Breast epithelium (tissue), 3 donors: ENCODE results near the gene CCDC9.
"Not testable (repeated sequence)": the region's sequence is repeated elsewhere in the genome, so short reads cannot be mapped to it uniquely, and the experiment has no call there.

ENCODE experiments used
- CTCF ChIP-seq, 3 donors: fragments of 450-650 bp; IDR thresholded peaks; one replicate each; pipeline ENCODE4 v1.5.1; 2016 to 2017; ENCODE audit warnings: antibody characterized with exemption in 3 of 3, mild to moderate bottlenecking in 3 of 3, moderate library complexity in 3 of 3
- POLR2A ChIP-seq: fragments of 450-650 bp; IDR thresholded peaks from one replicate; pipeline ENCODE4 v1.6.1; 2016; ENCODE audit warnings: antibody characterized with exemption, mild to moderate bottlenecking, moderate library complexity
- POLR2AphosphoS5 ChIP-seq, 3 donors: sonication (generic); formaldehyde crosslinking; IDR thresholded peaks; one replicate each; pipeline ENCODE4 v1.6.1; 2017; ENCODE audit warnings: antibody characterized with exemption in 3 of 3

GRCh38 chr19:47253016-47253415, 3.3 kb upstream of the CCDC9 start:
- TF ChIP-seq CTCF (IDR thresholded peaks at IDR 0.05); POLR2AphosphoS5 (IDR thresholded peaks at IDR 0.05); POLR2A: not testable (repeated sequence)
